GM12878 (cell line): ENCODE measurements around the gene CYP26A1. TPM values are rescaled to one million over a fixed set of nuclear protein-coding genes. Genes with fewer than 3 reads are reported as not detected.

Source experiments
- ATAC-seq: fragments of 200-7000 bp; cut with Tn5 transposase; 3 replicates; pipeline ENCODE4 v1.9.1; 2020; ENCODE audit warnings: mild to moderate bottlenecking, moderate library complexity
- BruUV-seq: library from RNA; stranded (reverse); fragments of 400-500 nt; replicated peaks from 2 replicates; lab custom pipeline; 2021; lab: Mats Ljungman, UMichigan
- CTCF ChIA-PET: fragments of 300-600 bp; sonication (Branson Sonifier 250); formaldehyde crosslinking; extraction: SDS; loops from one replicate; lab custom pipeline; 2021; ENCODE audit warnings: inconsistent platforms; lab: Yijun Ruan, JAX
- POLR2A ChIA-PET: fragments of 350-600 bp; formaldehyde crosslinking; extraction: SDS; loops from one replicate; lab custom pipeline; 2021; ENCODE audit warnings: inconsistent platforms; lab: Charles Lee
- RAD21 ChIA-PET: fragments of 300-600 bp; sonication (Branson Sonifier 250); formaldehyde crosslinking; loops from one replicate; lab custom pipeline; 2023; ENCODE audit warnings: antibody characterized with exemption; ENCODE audit not compliant: unreplicated experiment; lab: Charles Lee
- SMC1A ChIA-PET: fragments of 300-600 bp; sonication (Branson Sonifier 250); formaldehyde crosslinking; loops from one replicate; lab custom pipeline; 2023; ENCODE audit not compliant: unreplicated experiment, uncharacterized antibody; lab: Charles Lee
- DNase-seq: peaks from one replicate; pipeline ENCODE4 v3.0.0-alpha.2; 2011; ENCODE audit warnings: low read depth, low spot score
- FAIRE-seq: peaks from 3 replicates; lab custom pipeline; 2011; peaks lifted over from hg19 to GRCh38; lab: Jason Lieb, UNC
- H2AFZ ChIP-seq: 2 replicates; pipeline ENCODE4 v1.6.0; 2011; ENCODE audit warnings: low read depth, low read length, control low read depth; ENCODE audit not compliant: control insufficient read depth
- H3K27ac ChIP-seq: 2 replicates; pipeline ENCODE4 v1.5.1; 2011; ENCODE audit warnings: control low read depth; ENCODE audit not compliant: control insufficient read depth, insufficient read depth
- H3K27me3 ChIP-seq, 2 experiments: replicated peaks in 1 of 2; 2 replicates each; pipeline versions ENCODE4 v1.6.0 to v1.6.1; 2011; ENCODE audit warnings: low read length in 1 of 2; ENCODE audit not compliant: control insufficient read depth in 2 of 2, insufficient read depth in 2 of 2
- H3K36me3 ChIP-seq, 2 experiments: 2 replicates each; pipeline ENCODE4 v1.5.1; 2011; ENCODE audit warnings: low read length in 1 of 2; ENCODE audit not compliant: control insufficient read depth in 2 of 2, insufficient read depth in 2 of 2
- H3K4me1 ChIP-seq: 2 replicates; pipeline ENCODE4 v1.6.1; 2011; ENCODE audit warnings: mild to moderate bottlenecking, low read length, moderate library complexity, mixed read lengths; ENCODE audit not compliant: control insufficient read depth, insufficient read depth
- H3K4me2 ChIP-seq: 2 replicates; pipeline ENCODE4 v1.6.0; 2011; ENCODE audit warnings: control low read depth; ENCODE audit not compliant: control insufficient read depth, insufficient read depth
- H3K4me3 ChIP-seq: fragments of 200-600 bp; sonication (generic); 2 replicates; pipeline ENCODE4 v1.5.1; 2016
- H3K79me2 ChIP-seq: 2 replicates; pipeline ENCODE4 v1.6.0; 2011; ENCODE audit warnings: low read length; ENCODE audit not compliant: control insufficient read depth, insufficient read depth
- H3K9ac ChIP-seq: 2 replicates; pipeline ENCODE4 v1.8.0; 2011; ENCODE audit warnings: low read length, control low read depth, mixed read lengths; ENCODE audit not compliant: control insufficient read depth, insufficient read depth
- H3K9me3 ChIP-seq: replicated peaks from 3 replicates; pipeline ENCODE4 v1.5.1; 2011; ENCODE audit warnings: mild to moderate bottlenecking, low read length; ENCODE audit not compliant: control insufficient read depth, insufficient read depth
- H4K20me1 ChIP-seq: 2 replicates; pipeline ENCODE4 v1.6.0; 2011; ENCODE audit not compliant: control insufficient read depth, insufficient read depth
- CHD4 ChIP-seq: fragments of 200-600 bp; sonication (generic); IDR thresholded peaks from 2 replicates; pipeline ENCODE4 v1.6.1; 2016; ENCODE audit warnings: mild to moderate bottlenecking
- E2F8 ChIP-seq: fragments of 450-650 bp; IDR thresholded peaks from 2 replicates; pipeline ENCODE4 v1.6.1; 2018; ENCODE audit warnings: mild to moderate bottlenecking, low read depth, moderate library complexity; ENCODE audit not compliant: partially characterized antibody
- KAT2A ChIP-seq: conservative IDR thresholded peaks from 2 replicates; pipeline ENCODE4 v1.6.1; 2011; ENCODE audit warnings: low read depth, low read length; ENCODE audit not compliant: control insufficient read depth
- LARP7 ChIP-seq: fragments of 450-650 bp; IDR thresholded peaks from 2 replicates; pipeline ENCODE4 v1.6.1; 2017; ENCODE audit warnings: mild to moderate bottlenecking
- MTA2 ChIP-seq: fragments of 450-650 bp; IDR thresholded peaks from 2 replicates; pipeline ENCODE4 v1.6.1; 2016; ENCODE audit warnings: low read depth, mild to moderate bottlenecking, moderate library complexity
- NBN ChIP-seq: fragments of 450-650 bp; IDR thresholded peaks from 2 replicates; pipeline ENCODE4 v1.6.1; 2016
- NFYB ChIP-seq: IDR thresholded peaks from 2 replicates; pipeline ENCODE4 v1.6.1; 2011; ENCODE audit warnings: low read depth, mild to moderate bottlenecking, low read length, improper control_type of control experiment, moderate library complexity; ENCODE audit not compliant: insufficient read depth
- PAX5 ChIP-seq: IDR thresholded peaks from 2 replicates; pipeline ENCODE4 v1.6.1; 2011; ENCODE audit warnings: low read depth, low read length, borderline replicate concordance
- PAX8 ChIP-seq: fragments of 450-650 bp; IDR thresholded peaks from 2 replicates; pipeline ENCODE4 v1.6.1; 2017; ENCODE audit warnings: mild to moderate bottlenecking, moderate library complexity
- POLR2AphosphoS2 ChIP-seq: IDR thresholded peaks from 2 replicates; pipeline ENCODE4 v1.6.1; 2011; ENCODE audit warnings: low read depth, mild to moderate bottlenecking, low read length, improper control_type of control experiment, moderate library complexity
- RELA ChIP-seq: fragments of 450-650 bp; IDR thresholded peaks from 2 replicates; pipeline ENCODE4 v1.8.0; 2014; ENCODE audit warnings: borderline replicate concordance; ENCODE audit not compliant: partially characterized antibody
- SMAD1 ChIP-seq: fragments of 450-650 bp; IDR thresholded peaks from 2 replicates; pipeline ENCODE4 v1.6.1; 2018; ENCODE audit warnings: mild to moderate bottlenecking, low read depth; ENCODE audit not compliant: partially characterized antibody
- TARDBP ChIP-seq: IDR thresholded peaks from 2 replicates; pipeline ENCODE4 v1.6.1; 2016; ENCODE audit warnings: borderline replicate concordance
- ZNF384 ChIP-seq: IDR thresholded peaks from 2 replicates; pipeline ENCODE4 v1.6.1; 2012; ENCODE audit warnings: low read depth, mild to moderate bottlenecking, low read length, improper control_type of control experiment, borderline replicate concordance
- WGBS: methylation state at CpG from one replicate; pipeline ENCODE4 v1.1.6; 2016; ENCODE audit warnings: low lambda C conversion rate; ENCODE audit not compliant: insufficient replicate concordance, insufficient coverage; ENCODE audit errors: missing lambda C conversion rate; 5-methylcytosine and 5-hydroxymethylcytosine counted together
- in situ Hi-C: fragments of 300-500 bp; cut with MboI; formaldehyde crosslinking; loops from 9 replicates; pipeline ENCODE4 v1.14.3; 2018; ENCODE audit warnings: mixed read lengths
- intact Hi-C: fragments of 100-400 bp; cut with micrococcal nuclease; formaldehyde crosslinking; loops from one replicate; pipeline ENCODE4 v1.14.2; 2022; ENCODE audit not compliant: unreplicated experiment
- polyA plus RNA-seq, 11 experiments: library from polyadenylated mRNA; depleted of rRNA in 4 of 11; unstranded in 6 of 11; stranded (reverse) in 5 of 11; fragments of >200 nt; fragmentation: Nextera tagmentation in 4 of 11; fragmentation: Illumina TruSeq in 1 of 11; extraction: Ambion mirVana in 4 of 11; extraction: Trizol in 1 of 11; gene quantifications; 1 replicate in 1 of 11; 2 replicates in 10 of 11; pipeline versions ENCODE4 v1.2.1 to v1.2.3, GENCODE V29; 2011 to 2016; ENCODE audit warnings: inconsistent platforms in 2 of 11, missing spikeins in 2 of 11, low read depth in 1 of 11
- total RNA-seq, 4 experiments: library from RNA; depleted of rRNA in 3 of 4; stranded (reverse); fragments of >200 nt in 3 of 4; fragmentation: Illumina TruSeq in 1 of 4; extraction: Trizol in 1 of 4; gene quantifications; 2 replicates each; pipeline versions ENCODE4 v1.2.1 to v1.2.3, GENCODE V29; 2013 to 2021

The CYP26A1 gene
- total and polyA plus RNA-seq, 10 of the 15 experiments (the other 5 are each of a cell fraction or from before 2014, with no cell fraction given): not detected

- Histone ChIP-seq H3K27me3 (peaks cover 29 to 42% of the 10 kb centered on the region in 2 experiments), H3K9ac (no peak overlapping the region), H4K20me1 (no peaks in the 10 kb centered on the region; the same call in 1 of the 2 replicates), H3K4me1 (peaks cover 18% of the 10 kb centered on the region), H3K27ac (no peak overlapping the region), H3K79me2 (no peaks in the 10 kb centered on the region), H3K36me3 (no peaks in the 10 kb centered on the region), H3K4me3 (peak overlapping the region; percentile 55; the same call in 1 of the 2 replicates), H3K4me2 (peak overlapping the region; percentile 62)
- CTCF ChIA-PET: no interaction called here
- POLR2A ChIA-PET: no interaction called here
- in situ Hi-C loops: no loop called here
- FAIRE-seq (no peak), ATAC-seq (no peak), DNase-seq (no peak)
- SMC1A ChIA-PET: no interaction called here
- no TSS peak for BruUV-seq
- TF ChIP-seq POLR2AphosphoS2 (no peak), E2F8 (no peak), KAT2A (no peak), LARP7 (no peak), SMAD1 (no peak), CHD4 (no peak), PAX5 (no peak), NBN (no peak), NFYB (no peak), RELA (no peak), ZNF384 (no peak), PAX8 (no peak), TARDBP (no peak), MTA2 (no peak)
- TF ChIP-seq, all 136 proteins: peak for 0
- H3K9me3 ChIP-seq: no peaks in the 10 kb centered on the region
- RAD21 ChIA-PET: no interaction called here
- WGBS: 17% methylated on average over 31 of the region's 34 CpGs
- intact Hi-C loops: loop anchor here (10.0 kb wide), 2 partner anchors 188 to 432 kb away; no protein-coding TSS in a partner anchor
- H2AFZ ChIP-seq: no peak overlapping the region
These were observed 767 bp upstream of the CYP26A1 start for GRCh38 chr10:93072713-93073538.
